ENCODE data around the gene F2R.

Gene F2R

GRCh38 chr5:76690704-76691466, 25.0 kb upstream of the F2R start:
- DNase-seq, result no peak

GRCh38 chr5:76691467-76692273, 24.3 kb upstream of the F2R start:
- no peak for DNase-seq

- no peak for DNase-seq
Observed at GRCh38 chr5:76692274-76692540, 23.7 kb upstream of the F2R start.

GRCh38 chr5:76692651-76693050, 23.3 kb upstream of the F2R start:
- no peak for DNase-seq

- no peak for DNase-seq
Observed at GRCh38 chr5:76693141-76693540, 22.8 kb upstream of the F2R start.

- no peak for DNase-seq
Observed at GRCh38 chr5:76694317-76694716, 21.6 kb upstream of the F2R start.

- no peak for DNase-seq
Observed at GRCh38 chr5:76695346-76695745, 20.6 kb upstream of the F2R start.

GRCh38 chr5:76696251-76696650, 19.7 kb upstream of the F2R start:
- no peak for DNase-seq

GRCh38 chr5:76697670-76698069, 18.3 kb upstream of the F2R start:
- no peak for DNase-seq

- DNase-seq, result no peak
Observed at GRCh38 chr5:76700571-76700970, 15.4 kb upstream of the F2R start.

- DNase-seq, result no peak
Observed at GRCh38 chr5:76701298-76701697, 14.6 kb upstream of the F2R start.

GRCh38 chr5:76703707-76704106, 12.2 kb upstream of the F2R start:
- DNase-seq, result no peak

GRCh38 chr5:76704131-76704663, 11.7 kb upstream of the F2R start:
- no peak for DNase-seq

- no peak for DNase-seq
Observed at GRCh38 chr5:76705574-76705973, 10.4 kb upstream of the F2R start.

GRCh38 chr5:76709762-76710161, 6.2 kb upstream of the F2R start:
- no peak for DNase-seq

- no peak for DNase-seq
Observed at GRCh38 chr5:76710991-76711390, 4.9 kb upstream of the F2R start.

GRCh38 chr5:76714751-76715485, 1.0 kb upstream of the F2R start:
- no peak for DNase-seq

GRCh38 chr5:76715486-76715735, 515 bp upstream of the F2R start:
- no peak for DNase-seq

GRCh38 chr5:76716456-76717157, 681 bp downstream of the F2R start:
- DNase-seq, result no peak

GRCh38 chr5:76717222-76718083, 1.5 kb downstream of the F2R start:
- DNase-seq, result no peak

GRCh38 chr5:76718381-76718832, 2.5 kb downstream of the F2R start:
- DNase-seq, result no peak

- DNase-seq, result no peak
Observed at GRCh38 chr5:76718880-76719279, 3.0 kb downstream of the F2R start.
